HG03095 (cell line): ENCODE measurements around the gene HASPIN.
"Not testable (repeated sequence)": the region's sequence is repeated elsewhere in the genome, so short reads cannot be mapped to it uniquely, and the experiment has no call there.

Experiments
- ATAC-seq: cut with Tn5 transposase; IDR thresholded peaks from one replicate; pipeline ENCODE4 v1.9.1; 2021; ENCODE audit warnings: moderate library complexity; ENCODE audit not compliant: unreplicated experiment

The HASPIN gene

GRCh38 chr17:3734911-3735276 lies 11.2 kb downstream of the HASPIN start:
- ATAC-seq, result not testable (repeated sequence)

GRCh38 chr17:3735515-3735914 lies 11.8 kb downstream of the HASPIN start:
- no peak for ATAC-seq

- no peak for ATAC-seq
Observed at GRCh38 chr17:3738562-3739295, 15.0 kb downstream of the HASPIN start.

GRCh38 chr17:3739422-3740124 lies 15.9 kb downstream of the HASPIN start:
- no peak for ATAC-seq

GRCh38 chr17:3740611-3741073 lies 16.9 kb downstream of the HASPIN start:
- ATAC-seq, result no peak

GRCh38 chr17:3744014-3744413 lies 20.3 kb downstream of the HASPIN start:
- no peak for ATAC-seq

- no peak for ATAC-seq
Observed at GRCh38 chr17:3745071-3745470, 21.4 kb downstream of the HASPIN start.

- no peak for ATAC-seq
Observed at GRCh38 chr17:3747805-3748204, 24.1 kb downstream of the HASPIN start.

- ATAC-seq, result no peak
Observed at GRCh38 chr17:3748576-3748975, 24.9 kb downstream of the HASPIN start.

- ATAC-seq, result no peak
Observed at GRCh38 chr17:3750296-3750695, 26.6 kb downstream of the HASPIN start.

GRCh38 chr17:3750926-3751325 lies 27.2 kb downstream of the HASPIN start:
- no peak for ATAC-seq

GRCh38 chr17:3751836-3752235 lies 28.1 kb downstream of the HASPIN start:
- ATAC-seq, result no peak

- no peak for ATAC-seq
Observed at GRCh38 chr17:3753624-3754023, 29.9 kb downstream of the HASPIN start.

GRCh38 chr17:3754066-3754457 lies 30.4 kb downstream of the HASPIN start:
- no peak for ATAC-seq

GRCh38 chr17:3754458-3755334 lies 31.0 kb downstream of the HASPIN start:
- ATAC-seq, result no peak

GRCh38 chr17:3755335-3756030 lies 31.8 kb downstream of the HASPIN start:
- no peak for ATAC-seq

GRCh38 chr17:3759597-3760216 lies 36.0 kb downstream of the HASPIN start:
- no peak for ATAC-seq

GRCh38 chr17:3761036-3761917 lies 37.6 kb downstream of the HASPIN start:
- ATAC-seq, result no peak

GRCh38 chr17:3761918-3762380 lies 38.2 kb downstream of the HASPIN start:
- no peak for ATAC-seq
